Endothelial cell of umbilical vein (primary cell): ENCODE results near the gene CFAP210. TPM values are rescaled to one million over a fixed set of nuclear protein-coding genes. Genes with fewer than 3 reads are reported as not detected.

Experiments used
- BruUV-seq: library from RNA; stranded (reverse); fragments of 400-500 nt; replicated peaks from 2 replicates; lab custom pipeline; 2021; lab: Mats Ljungman, UMichigan
- CTCF ChIA-PET: fragments of 300-600, 350-600 bp; sonication (Branson Sonifier 250); formaldehyde crosslinking; loops from one replicate; lab custom pipeline; 2021; ENCODE audit warnings: antibody characterized with exemption, inconsistent platforms; lab: Charles Lee
- POLR2A ChIA-PET: fragments of 300-600, 350-600 bp; sonication (Branson Sonifier 250); formaldehyde crosslinking; loops from one replicate; lab custom pipeline; 2021; ENCODE audit warnings: antibody characterized with exemption, inconsistent platforms; lab: Charles Lee
- DNase-seq: peaks from one replicate; pipeline ENCODE4 v3.0.0-alpha.2; 2011; ENCODE audit warnings: low read depth, low spot score
- FAIRE-seq: peaks from 2 replicates; lab custom pipeline; 2011; peaks lifted over from hg19 to GRCh38; lab: Jason Lieb, UNC
- H2AFZ ChIP-seq: 2 replicates; pipeline ENCODE4 v1.6.0; 2012; ENCODE audit warnings: low read depth, low read length, control low read depth, inconsistent platforms
- H3K27ac ChIP-seq: 2 replicates; pipeline ENCODE4 v1.5.1; 2011; ENCODE audit warnings: low read depth, mild to moderate bottlenecking, control low read depth, low read length, moderate library complexity; ENCODE audit not compliant: insufficient read depth
- H3K27me3 ChIP-seq, 2 experiments: 2 replicates each; pipeline versions ENCODE4 v1.6.0 to v1.6.1; 2011; ENCODE audit warnings: low read length in 2 of 2, mixed read lengths in 1 of 2; ENCODE audit not compliant: control insufficient read depth in 2 of 2, insufficient read depth in 2 of 2
- H3K36me3 ChIP-seq, 2 experiments: 2 replicates in 1 of 2; 3 replicates in 1 of 2; pipeline ENCODE4 v1.5.1; 2011; ENCODE audit warnings: low read length in 2 of 2, mild to moderate bottlenecking in 1 of 2, moderate library complexity in 1 of 2; ENCODE audit not compliant: control insufficient read depth in 2 of 2, insufficient read depth in 2 of 2; ENCODE audit errors: extremely low read depth in 1 of 2
- H3K4me1 ChIP-seq: 3 replicates; pipeline ENCODE4 v1.5.1; 2011; ENCODE audit warnings: mild to moderate bottlenecking, low read length; ENCODE audit not compliant: control insufficient read depth, insufficient read depth; ENCODE audit errors: extremely low read depth
- H3K4me2 ChIP-seq: 2 replicates; pipeline ENCODE4 v1.6.1; 2011; ENCODE audit warnings: low read length, control low read depth, mixed read lengths; ENCODE audit not compliant: insufficient read depth
- H3K4me3 ChIP-seq, 3 experiments: fragments of 200-600 bp in 1 of 3; sonication (generic), shearing (Covaris generic) in 1 of 3; replicated peaks in 1 of 3; 2 replicates each; pipeline ENCODE4 v1.5.1; 2011 to 2016; ENCODE audit warnings: control low read depth in 3 of 3, low read length in 3 of 3, mild to moderate bottlenecking in 2 of 3, inconsistent platforms in 1 of 3, low read depth in 1 of 3, moderate library complexity in 1 of 3; ENCODE audit not compliant: insufficient read depth in 1 of 3
- H3K79me2 ChIP-seq: 2 replicates; pipeline ENCODE4 v1.6.0; 2012; ENCODE audit warnings: low read length, inconsistent platforms; ENCODE audit not compliant: control insufficient read depth, insufficient read depth
- H3K9ac ChIP-seq: replicated peaks from 2 replicates; pipeline ENCODE3; 2011; ENCODE audit warnings: low read length, control low read depth; ENCODE audit not compliant: insufficient read depth; ENCODE audit errors: extremely low read depth
- H3K9me1 ChIP-seq: replicated peaks from 3 replicates; pipeline ENCODE4 v1.6.0; 2011; ENCODE audit warnings: mild to moderate bottlenecking, low read length; ENCODE audit not compliant: control insufficient read depth, insufficient read depth; ENCODE audit errors: extremely low read depth
- H3K9me3 ChIP-seq: replicated peaks from 2 replicates; pipeline ENCODE4 v1.5.1; 2012; ENCODE audit warnings: low read length, inconsistent platforms; ENCODE audit not compliant: control insufficient read depth, insufficient read depth
- H4K20me1 ChIP-seq: replicated peaks from 2 replicates; pipeline ENCODE3; 2011; ENCODE audit warnings: mild to moderate bottlenecking, low read length; ENCODE audit not compliant: control insufficient read depth, insufficient read depth; ENCODE audit errors: extremely low read depth
- EZH2 ChIP-seq: IDR thresholded peaks from 2 replicates; pipeline ENCODE4 v1.6.1; 2012; ENCODE audit warnings: borderline replicate concordance, low read depth, mild to moderate bottlenecking, moderate library complexity, low read length, inconsistent platforms; ENCODE audit not compliant: severe bottlenecking
- FOS ChIP-seq: IDR thresholded peaks from 2 replicates; pipeline ENCODE4 v1.6.1; 2011; ENCODE audit warnings: mild to moderate bottlenecking, low read length, moderate library complexity, borderline replicate concordance; ENCODE audit not compliant: insufficient read depth
- GATA2 ChIP-seq: IDR thresholded peaks from 2 replicates; pipeline ENCODE4 v1.7.0; 2011; ENCODE audit warnings: low read depth, mild to moderate bottlenecking, moderate library complexity, mixed read lengths, low read length; ENCODE audit not compliant: insufficient read length, insufficient read depth
- MAX ChIP-seq: IDR thresholded peaks from 2 replicates; pipeline ENCODE4 v1.6.1; 2011; ENCODE audit not compliant: insufficient read depth, insufficient read length
- MYC ChIP-seq: IDR thresholded peaks from one replicate; pipeline ENCODE4 v1.6.1; 2011; ENCODE audit warnings: mild to moderate bottlenecking, low read depth, low read length
- POLR2A ChIP-seq: IDR thresholded peaks from 2 replicates; pipeline ENCODE4 v1.6.1; 2012; ENCODE audit warnings: low read depth, mild to moderate bottlenecking, control low read depth, low read length
- POLR2AphosphoS5 ChIP-seq: IDR thresholded peaks from 2 replicates; pipeline ENCODE4 v1.6.1; 2012; ENCODE audit warnings: low read depth, mild to moderate bottlenecking, control low read depth, low read length, moderate library complexity; ENCODE audit not compliant: insufficient read depth
- dilution Hi-C: fragments of 300-500 bp; cut with MboI; formaldehyde crosslinking; loops from one replicate; pipeline ENCODE4 v1.15.0; 2019; ENCODE audit warnings: low sequenced_read_pairs; ENCODE audit not compliant: extremely low pct_ligation_motif_present
- intact Hi-C: fragments of 100-400 bp; cut with micrococcal nuclease; formaldehyde crosslinking; loops from one replicate; pipeline ENCODE4 v1.10.0; 2022
- polyA plus RNA-seq, 4 experiments: library from polyadenylated mRNA; depleted of rRNA in 3 of 4; stranded (reverse) in 3 of 4; unstranded in 1 of 4; fragments of >200 nt; gene quantifications; 2 replicates each; pipeline versions ENCODE4 v1.2.1 to v1.2.3, GENCODE V29; 2011 to 2012; ENCODE audit warnings: missing spikeins in 1 of 4
- total RNA-seq: library from RNA; stranded (reverse); gene quantifications from 2 replicates; pipeline ENCODE4 v1.2.3, GENCODE V29; 2021

CFAP210 gene
- total and polyA plus RNA-seq, 2 donors (not counting 3 experiments of a cell fraction or from before 2014, with no cell fraction given), result not detected

GRCh38 chr2:169696381-169696780 is 2.2 kb upstream of the CFAP210 start:
- ChIA-PET POLR2A (no interaction called here), CTCF (interaction anchor here (0.7 kb wide), 1 partner anchor 468 kb away, joined by 3 read pairs; no protein-coding TSS in a partner anchor)
- H3K9me3 ChIP-seq, result no peaks in the 10 kb centered on the region
- no peaks in the 10 kb centered on the region for H3K9me1 ChIP-seq
- H3K4me2 ChIP-seq, result no peak overlapping the region
- no TSS peak for BruUV-seq
- no peaks in the 10 kb centered on the region for H3K36me3 ChIP-seq
- H2AFZ ChIP-seq, result no peak overlapping the region
- peaks cover 11 to 16% of the 10 kb centered on the region in 2 experiments for H3K27me3 ChIP-seq
- DNase-seq (no peak), FAIRE-seq (no peak)
- no peak for TF ChIP-seq POLR2A
- no peak for TF ChIP-seq EZH2
- intact Hi-C loops (no loop called here), dilution Hi-C loops (no loop called here)
- no peaks in the 10 kb centered on the region for H4K20me1 ChIP-seq
- H3K27ac ChIP-seq, result no peak overlapping the region
- H3K9ac ChIP-seq, result no peak overlapping the region
- H3K4me3 ChIP-seq, result no peak overlapping the region
- H3K4me1 ChIP-seq, result peaks cover 8% of the 10 kb centered on the region
- H3K79me2 ChIP-seq, result no peaks in the 10 kb centered on the region

DNA sequence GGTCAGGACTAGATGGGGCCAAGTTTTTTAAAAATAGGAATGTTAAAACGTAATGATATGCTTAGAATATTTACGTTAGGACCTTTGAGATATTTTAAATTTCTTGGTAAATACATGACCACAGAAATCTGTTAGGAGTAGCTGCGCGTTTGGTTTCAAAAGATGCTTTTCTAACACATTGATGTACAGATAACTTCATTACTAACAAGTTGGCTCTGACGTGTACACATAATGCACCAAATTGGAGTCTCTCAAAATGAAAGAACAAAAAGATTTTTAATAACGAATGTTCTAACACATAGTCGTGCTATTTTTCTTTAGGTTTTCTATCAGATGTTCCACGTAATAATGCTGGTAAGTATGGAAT is 672 bp upstream of the CFAP210 start:
- H4K20me1 ChIP-seq, result no peaks in the 10 kb centered on the region
- H3K9me3 ChIP-seq, result no peaks in the 10 kb centered on the region
- ChIA-PET POLR2A (no interaction called here), CTCF (no interaction called here)
- no peaks in the 10 kb centered on the region for H3K9me1 ChIP-seq
- H3K36me3 ChIP-seq, result no peaks in the 10 kb centered on the region
- peak overlapping the region; percentile 64 for H3K27ac ChIP-seq
- H3K27me3 ChIP-seq, result peaks cover 11 to 22% of the 10 kb centered on the region in 2 experiments
- H3K4me2 ChIP-seq, result peak overlapping the region; percentile 90
- dilution Hi-C loops, result no loop called here
- BruUV-seq, result no TSS peak
- peak overlapping the region; percentile 21 to 87 (median 85) for H3K4me3 ChIP-seq
- FAIRE-seq (no peak), DNase-seq (no peak)
- H3K9ac ChIP-seq, result peak overlapping the region; percentile 86
- intact Hi-C loops, result loop anchor here (2.0 to 5.0 kb wide), 3 partner anchors 22 to 123 kb away; partner anchors contain the start of genes FASTKD1 and KLHL23
- H3K4me1 ChIP-seq, result peaks cover 8% of the 10 kb centered on the region
- TF ChIP-seq POLR2A (no peak), FOS (no peak), MAX (no peak), MYC (no peak), GATA2 (no peak), POLR2AphosphoS5 (no peak), EZH2 (no peak)
- H3K79me2 ChIP-seq, result no peaks in the 10 kb centered on the region
- peak overlapping the region; percentile 61 for H2AFZ ChIP-seq
